Endothelial cell of umbilical vein (primary cell): ENCODE results near the gene CRYL1. TPM values are rescaled to one million over a fixed set of nuclear protein-coding genes. Genes with fewer than 3 reads are reported as not detected.

Experiments used
- BruUV-seq: library from RNA; stranded (reverse); fragments of 400-500 nt; replicated peaks from 2 replicates; lab custom pipeline; 2021; lab: Mats Ljungman, UMichigan
- CTCF ChIA-PET: fragments of 300-600, 350-600 bp; sonication (Branson Sonifier 250); formaldehyde crosslinking; loops from one replicate; lab custom pipeline; 2021; ENCODE audit warnings: antibody characterized with exemption, inconsistent platforms; lab: Charles Lee
- POLR2A ChIA-PET: fragments of 300-600, 350-600 bp; sonication (Branson Sonifier 250); formaldehyde crosslinking; loops from one replicate; lab custom pipeline; 2021; ENCODE audit warnings: antibody characterized with exemption, inconsistent platforms; lab: Charles Lee
- DNase-seq: peaks from one replicate; pipeline ENCODE4 v3.0.0-alpha.2; 2011; ENCODE audit warnings: low read depth, low spot score
- FAIRE-seq: peaks from 2 replicates; lab custom pipeline; 2011; peaks lifted over from hg19 to GRCh38; lab: Jason Lieb, UNC
- H2AFZ ChIP-seq: 2 replicates; pipeline ENCODE4 v1.6.0; 2012; ENCODE audit warnings: low read depth, low read length, control low read depth, inconsistent platforms
- H3K27ac ChIP-seq: 2 replicates; pipeline ENCODE4 v1.5.1; 2011; ENCODE audit warnings: low read depth, mild to moderate bottlenecking, control low read depth, low read length, moderate library complexity; ENCODE audit not compliant: insufficient read depth
- H3K27me3 ChIP-seq, 2 experiments: 2 replicates each; pipeline versions ENCODE4 v1.6.0 to v1.6.1; 2011; ENCODE audit warnings: low read length in 2 of 2, mixed read lengths in 1 of 2; ENCODE audit not compliant: control insufficient read depth in 2 of 2, insufficient read depth in 2 of 2
- H3K36me3 ChIP-seq, 2 experiments: 2 replicates in 1 of 2; 3 replicates in 1 of 2; pipeline ENCODE4 v1.5.1; 2011; ENCODE audit warnings: low read length in 2 of 2, mild to moderate bottlenecking in 1 of 2, moderate library complexity in 1 of 2; ENCODE audit not compliant: control insufficient read depth in 2 of 2, insufficient read depth in 2 of 2; ENCODE audit errors: extremely low read depth in 1 of 2
- H3K4me1 ChIP-seq: 3 replicates; pipeline ENCODE4 v1.5.1; 2011; ENCODE audit warnings: mild to moderate bottlenecking, low read length; ENCODE audit not compliant: control insufficient read depth, insufficient read depth; ENCODE audit errors: extremely low read depth
- H3K4me2 ChIP-seq: 2 replicates; pipeline ENCODE4 v1.6.1; 2011; ENCODE audit warnings: low read length, control low read depth, mixed read lengths; ENCODE audit not compliant: insufficient read depth
- H3K4me3 ChIP-seq, 3 experiments: fragments of 200-600 bp in 1 of 3; sonication (generic), shearing (Covaris generic) in 1 of 3; replicated peaks in 1 of 3; 2 replicates each; pipeline ENCODE4 v1.5.1; 2011 to 2016; ENCODE audit warnings: control low read depth in 3 of 3, low read length in 3 of 3, mild to moderate bottlenecking in 2 of 3, inconsistent platforms in 1 of 3, low read depth in 1 of 3, moderate library complexity in 1 of 3; ENCODE audit not compliant: insufficient read depth in 1 of 3
- H3K79me2 ChIP-seq: 2 replicates; pipeline ENCODE4 v1.6.0; 2012; ENCODE audit warnings: low read length, inconsistent platforms; ENCODE audit not compliant: control insufficient read depth, insufficient read depth
- H3K9ac ChIP-seq: replicated peaks from 2 replicates; pipeline ENCODE3; 2011; ENCODE audit warnings: low read length, control low read depth; ENCODE audit not compliant: insufficient read depth; ENCODE audit errors: extremely low read depth
- H3K9me1 ChIP-seq: replicated peaks from 3 replicates; pipeline ENCODE4 v1.6.0; 2011; ENCODE audit warnings: mild to moderate bottlenecking, low read length; ENCODE audit not compliant: control insufficient read depth, insufficient read depth; ENCODE audit errors: extremely low read depth
- H3K9me3 ChIP-seq: replicated peaks from 2 replicates; pipeline ENCODE4 v1.5.1; 2012; ENCODE audit warnings: low read length, inconsistent platforms; ENCODE audit not compliant: control insufficient read depth, insufficient read depth
- H4K20me1 ChIP-seq: replicated peaks from 2 replicates; pipeline ENCODE3; 2011; ENCODE audit warnings: mild to moderate bottlenecking, low read length; ENCODE audit not compliant: control insufficient read depth, insufficient read depth; ENCODE audit errors: extremely low read depth
- EZH2 ChIP-seq: IDR thresholded peaks from 2 replicates; pipeline ENCODE4 v1.6.1; 2012; ENCODE audit warnings: borderline replicate concordance, low read depth, mild to moderate bottlenecking, moderate library complexity, low read length, inconsistent platforms; ENCODE audit not compliant: severe bottlenecking
- FOS ChIP-seq: IDR thresholded peaks from 2 replicates; pipeline ENCODE4 v1.6.1; 2011; ENCODE audit warnings: mild to moderate bottlenecking, low read length, moderate library complexity, borderline replicate concordance; ENCODE audit not compliant: insufficient read depth
- GATA2 ChIP-seq: IDR thresholded peaks from 2 replicates; pipeline ENCODE4 v1.7.0; 2011; ENCODE audit warnings: low read depth, mild to moderate bottlenecking, moderate library complexity, mixed read lengths, low read length; ENCODE audit not compliant: insufficient read length, insufficient read depth
- JUN ChIP-seq: IDR thresholded peaks from 2 replicates; pipeline ENCODE4 v1.6.1; 2011; ENCODE audit warnings: borderline replicate concordance, low read depth; ENCODE audit not compliant: insufficient read length, insufficient read depth
- MYC ChIP-seq: IDR thresholded peaks from one replicate; pipeline ENCODE4 v1.6.1; 2011; ENCODE audit warnings: mild to moderate bottlenecking, low read depth, low read length
- POLR2A ChIP-seq: IDR thresholded peaks from 2 replicates; pipeline ENCODE4 v1.6.1; 2012; ENCODE audit warnings: low read depth, mild to moderate bottlenecking, control low read depth, low read length
- POLR2AphosphoS5 ChIP-seq: IDR thresholded peaks from 2 replicates; pipeline ENCODE4 v1.6.1; 2012; ENCODE audit warnings: low read depth, mild to moderate bottlenecking, control low read depth, low read length, moderate library complexity; ENCODE audit not compliant: insufficient read depth
- dilution Hi-C: fragments of 300-500 bp; cut with MboI; formaldehyde crosslinking; loops from one replicate; pipeline ENCODE4 v1.15.0; 2019; ENCODE audit warnings: low sequenced_read_pairs; ENCODE audit not compliant: extremely low pct_ligation_motif_present
- intact Hi-C: fragments of 100-400 bp; cut with micrococcal nuclease; formaldehyde crosslinking; loops from one replicate; pipeline ENCODE4 v1.10.0; 2022
- polyA plus RNA-seq, 4 experiments: library from polyadenylated mRNA; depleted of rRNA in 3 of 4; stranded (reverse) in 3 of 4; unstranded in 1 of 4; fragments of >200 nt; gene quantifications; 2 replicates each; pipeline versions ENCODE4 v1.2.1 to v1.2.3, GENCODE V29; 2011 to 2012; ENCODE audit warnings: missing spikeins in 1 of 4
- total RNA-seq: library from RNA; stranded (reverse); gene quantifications from 2 replicates; pipeline ENCODE4 v1.2.3, GENCODE V29; 2021
- TF ChIP-seq, protein P1 (sequence below): IDR thresholded peaks from 2 replicates; pipeline ENCODE4 v1.6.1; 2011; ENCODE audit not compliant: insufficient read depth, insufficient read length
- TF ChIP-seq, protein P2 (sequence below), 2 donors: IDR thresholded peaks; 1 replicate in 1 of 2; 2 replicates in 1 of 2; pipeline ENCODE4 v1.5.1; 2011; ENCODE audit warnings: low read length in 2 of 2, mild to moderate bottlenecking in 2 of 2, moderate library complexity in 2 of 2, control low read depth in 1 of 2, inconsistent platforms in 1 of 2, low read depth in 1 of 2; ENCODE audit not compliant: insufficient read depth in 1 of 2; ENCODE audit errors: extremely low read depth in 1 of 2

Gene CRYL1
- total and polyA plus RNA-seq, 2 donors (not counting 3 experiments of a cell fraction or from before 2014, with no cell fraction given) = 13.9 to 39.0 TPM

GRCh38 chr13:20506696-20507095 lies 19.0 kb downstream of the CRYL1 start:
- CTCF ChIA-PET = interaction anchor here (1.1 to 1.7 kb wide), 4 partner anchors 11 to 418 kb away, joined by 3 to 8 read pairs (median 4); partner anchors contain the start of gene IFT88

GRCh38 chr13:20505405-20506366 lies 20.0 kb downstream of the CRYL1 start:
- no peak overlapping the region for H2AFZ ChIP-seq
- intact Hi-C loops (no loop called here), dilution Hi-C loops (no loop called here)
- ChIA-PET POLR2A (no interaction called here), CTCF (interaction anchor here (1.1 to 2.4 kb wide), 7 partner anchors 12 to 419 kb away, joined by 3 to 8 read pairs (median 5); partner anchors contain the start of gene IFT88)
- H3K27ac ChIP-seq = no peak overlapping the region
- no peaks in the 10 kb centered on the region for H3K9me3 ChIP-seq
- no peak overlapping the region for H3K4me2 ChIP-seq
- H3K36me3 ChIP-seq = peaks cover 0 to 2% of the 10 kb centered on the region in 2 experiments
- H3K27me3 ChIP-seq = no peaks in the 10 kb centered on the region
- H3K9me1 ChIP-seq = no peaks in the 10 kb centered on the region
- no peaks in the 10 kb centered on the region for H4K20me1 ChIP-seq
- no peak overlapping the region for H3K4me3 ChIP-seq
- no TSS peak for BruUV-seq
- FAIRE-seq (peak; percentile 15), DNase-seq (peak; percentile 60)
- H3K4me1 ChIP-seq = peaks cover 12% of the 10 kb centered on the region
- H3K79me2 ChIP-seq = no peaks in the 10 kb centered on the region
- TF ChIP-seq JUN (no peak), FOS (no peak), POLR2A (no peak), MYC (no peak), GATA2 (no peak), POLR2AphosphoS5 (no peak), EZH2 (no peak)
- TF ChIP-seq, protein P1, sequence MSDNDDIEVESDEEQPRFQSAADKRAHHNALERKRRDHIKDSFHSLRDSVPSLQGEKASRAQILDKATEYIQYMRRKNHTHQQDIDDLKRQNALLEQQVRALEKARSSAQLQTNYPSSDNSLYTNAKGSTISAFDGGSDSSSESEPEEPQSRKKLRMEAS = no peak
- TF ChIP-seq, protein P2, sequence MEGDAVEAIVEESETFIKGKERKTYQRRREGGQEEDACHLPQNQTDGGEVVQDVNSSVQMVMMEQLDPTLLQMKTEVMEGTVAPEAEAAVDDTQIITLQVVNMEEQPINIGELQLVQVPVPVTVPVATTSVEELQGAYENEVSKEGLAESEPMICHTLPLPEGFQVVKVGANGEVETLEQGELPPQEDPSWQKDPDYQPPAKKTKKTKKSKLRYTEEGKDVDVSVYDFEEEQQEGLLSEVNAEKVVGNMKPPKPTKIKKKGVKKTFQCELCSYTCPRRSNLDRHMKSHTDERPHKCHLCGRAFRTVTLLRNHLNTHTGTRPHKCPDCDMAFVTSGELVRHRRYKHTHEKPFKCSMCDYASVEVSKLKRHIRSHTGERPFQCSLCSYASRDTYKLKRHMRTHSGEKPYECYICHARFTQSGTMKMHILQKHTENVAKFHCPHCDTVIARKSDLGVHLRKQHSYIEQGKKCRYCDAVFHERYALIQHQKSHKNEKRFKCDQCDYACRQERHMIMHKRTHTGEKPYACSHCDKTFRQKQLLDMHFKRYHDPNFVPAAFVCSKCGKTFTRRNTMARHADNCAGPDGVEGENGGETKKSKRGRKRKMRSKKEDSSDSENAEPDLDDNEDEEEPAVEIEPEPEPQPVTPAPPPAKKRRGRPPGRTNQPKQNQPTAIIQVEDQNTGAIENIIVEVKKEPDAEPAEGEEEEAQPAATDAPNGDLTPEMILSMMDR (IDR thresholded peaks at IDR 0.05; ENCODE audit: extremely low read depth in 1 of 2, insufficient read depth in 1 of 2, low read depth in 1 of 2, low read length in 2 of 2) = no peak
- H3K9ac ChIP-seq = no peak overlapping the region

More at GRCh38 chr13:20506696-20507095, 19.0 kb downstream of the CRYL1 start:
- POLR2A ChIA-PET = no interaction called here
- TF ChIP-seq POLR2A = no peak
- TF ChIP-seq GATA2 = peak; percentile 56
- Histone ChIP-seq H3K9me1 (no peaks in the 10 kb centered on the region), H3K4me1 (peaks cover 12% of the 10 kb centered on the region), H4K20me1 (no peaks in the 10 kb centered on the region), H3K79me2 (no peaks in the 10 kb centered on the region), H3K4me2 (no peak overlapping the region), H3K9ac (no peak overlapping the region), H3K4me3 (no peak overlapping the region), H2AFZ (no peak overlapping the region), H3K36me3 (peaks cover 0 to 2% of the 10 kb centered on the region in 2 experiments), H3K27me3 (no peaks in the 10 kb centered on the region), H3K27ac (no peak overlapping the region), H3K9me3 (no peaks in the 10 kb centered on the region)
- intact Hi-C loops (no loop called here), dilution Hi-C loops (no loop called here)
- peak; percentile 38 for DNase-seq
- no peak for FAIRE-seq
- BruUV-seq = no TSS peak
